Muscle layer of duodenum (tissue), 2 donors: Measurements from ENCODE around the gene LENG9.
"Not testable (repeated sequence)": the region's sequence is repeated elsewhere in the genome, so short reads cannot be mapped to it uniquely, and the experiment has no call there.

Experiments used
- H3K27ac ChIP-seq: one replicate; pipeline ENCODE4 v1.7.0; 2013; ENCODE audit warnings: mild to moderate bottlenecking, low read length
- H3K27me3 ChIP-seq: one replicate; pipeline ENCODE4 v1.7.0; 2013; ENCODE audit warnings: low read depth, mild to moderate bottlenecking, control low read depth, low read length
- H3K36me3 ChIP-seq, 2 donors: one replicate each; pipeline ENCODE4 v1.7.0; 2013; ENCODE audit warnings: low read length in 2 of 2, control low read depth in 1 of 2, mild to moderate bottlenecking in 1 of 2; ENCODE audit not compliant: insufficient read depth in 2 of 2, control insufficient read depth in 1 of 2
- H3K4me1 ChIP-seq, 2 donors: one replicate each; pipeline ENCODE4 v1.7.0; 2013; ENCODE audit warnings: low read length in 2 of 2, mild to moderate bottlenecking in 2 of 2, control low read depth in 1 of 2, moderate library complexity in 1 of 2; ENCODE audit not compliant: insufficient read depth in 2 of 2, control insufficient read depth in 1 of 2
- H3K4me3 ChIP-seq, 2 donors: one replicate each; pipeline ENCODE4 v1.7.0; 2013; ENCODE audit warnings: low read length in 2 of 2, low read depth in 1 of 2, mild to moderate bottlenecking in 1 of 2
- H3K9me3 ChIP-seq, 2 donors: one replicate each; pipeline ENCODE4 v1.7.0; 2013; ENCODE audit warnings: low read length in 2 of 2, control low read depth in 1 of 2, mild to moderate bottlenecking in 1 of 2; ENCODE audit not compliant: control insufficient read depth in 1 of 2
- donor health status: healthy.

Gene LENG9

DNA sequence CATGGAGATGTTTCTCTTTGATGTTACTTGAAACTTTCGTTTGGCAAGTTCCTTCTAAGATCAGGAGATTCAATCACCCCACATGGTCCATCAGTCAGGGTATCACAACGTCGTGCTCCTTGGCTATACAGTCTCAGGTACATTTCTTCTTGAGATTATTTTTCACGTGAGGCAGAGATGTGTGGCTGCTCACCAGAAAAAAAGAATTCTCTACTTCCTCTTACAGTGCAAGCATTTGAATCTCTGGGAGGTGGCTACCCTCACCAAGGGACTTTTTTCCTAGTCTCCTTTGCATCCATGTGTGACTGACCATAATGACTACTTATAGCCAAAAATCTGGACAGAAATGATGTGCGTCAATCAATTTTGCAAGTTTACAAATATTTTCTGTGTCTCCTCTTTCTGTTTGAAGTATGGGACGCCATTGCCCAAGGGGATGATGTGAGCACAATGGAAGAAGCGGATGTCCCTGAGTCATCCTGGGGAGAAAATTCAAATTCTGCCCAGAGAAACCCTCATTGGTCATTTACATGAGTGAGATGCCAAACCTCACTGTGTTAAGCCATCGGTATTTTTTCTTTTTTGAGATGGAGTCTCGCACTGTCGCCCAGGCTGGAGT lies 30.5 kb upstream of the LENG9 start:
- Histone ChIP-seq H3K27ac (no peak overlapping the region), H3K4me1 (no peaks in the 10 kb centered on the region), H3K4me3 (no peak overlapping the region), H3K36me3 (no peaks in the 10 kb centered on the region), H3K9me3 (no peaks in the 10 kb centered on the region), H3K27me3 (peaks cover 4% of the 10 kb centered on the region)

DNA sequence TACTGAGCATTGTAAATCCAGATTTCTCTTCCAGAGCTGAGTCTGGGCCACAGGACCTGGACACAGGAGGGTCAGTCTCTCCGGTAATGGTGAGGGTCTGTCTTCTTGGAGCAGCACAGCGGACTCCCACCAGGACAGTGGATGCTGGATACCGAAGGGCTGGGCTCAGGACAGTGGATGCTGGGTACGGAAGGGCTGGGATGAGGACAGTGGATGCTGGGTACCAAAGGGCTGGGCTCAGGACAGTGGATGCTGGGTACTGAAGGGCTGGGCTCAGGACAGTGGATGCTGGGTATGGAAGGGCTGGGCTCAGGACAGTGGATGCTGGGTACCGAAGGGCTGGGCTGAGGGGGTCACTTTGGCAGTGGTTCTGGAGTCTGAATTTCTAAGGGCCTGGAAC lies 29.5 kb upstream of the LENG9 start:
- not testable (repeated sequence) for H3K27me3 ChIP-seq, H3K9me3 ChIP-seq, H3K4me3 ChIP-seq, H3K27ac ChIP-seq, H3K36me3 ChIP-seq, H3K4me1 ChIP-seq

DNA sequence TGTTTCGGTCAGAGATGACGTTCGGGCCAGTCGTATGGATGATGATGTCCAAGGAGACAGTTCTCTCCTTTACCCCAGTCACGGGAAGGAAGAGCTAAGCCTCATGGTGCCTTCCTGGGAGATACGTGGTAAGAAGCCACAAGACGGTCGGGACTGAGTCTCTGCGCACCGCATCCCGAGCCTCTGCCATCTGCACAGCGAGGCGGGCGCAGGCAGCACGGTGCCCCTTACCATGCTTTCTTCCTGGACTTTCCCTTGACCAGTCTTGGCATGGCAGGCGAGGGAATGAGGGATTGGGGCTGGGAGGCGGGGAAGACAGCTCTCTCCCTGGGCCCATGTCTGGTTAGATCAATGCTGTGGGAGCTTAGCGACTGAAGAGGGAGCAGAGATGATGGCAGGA lies 29.0 kb upstream of the LENG9 start:
- Histone ChIP-seq H3K4me3 (no peak overlapping the region), H3K4me1 (no peaks in the 10 kb centered on the region), H3K9me3 (no peaks in the 10 kb centered on the region), H3K27ac (no peak overlapping the region), H3K36me3 (no peaks in the 10 kb centered on the region), H3K27me3 (peaks cover 4% of the 10 kb centered on the region)

DNA sequence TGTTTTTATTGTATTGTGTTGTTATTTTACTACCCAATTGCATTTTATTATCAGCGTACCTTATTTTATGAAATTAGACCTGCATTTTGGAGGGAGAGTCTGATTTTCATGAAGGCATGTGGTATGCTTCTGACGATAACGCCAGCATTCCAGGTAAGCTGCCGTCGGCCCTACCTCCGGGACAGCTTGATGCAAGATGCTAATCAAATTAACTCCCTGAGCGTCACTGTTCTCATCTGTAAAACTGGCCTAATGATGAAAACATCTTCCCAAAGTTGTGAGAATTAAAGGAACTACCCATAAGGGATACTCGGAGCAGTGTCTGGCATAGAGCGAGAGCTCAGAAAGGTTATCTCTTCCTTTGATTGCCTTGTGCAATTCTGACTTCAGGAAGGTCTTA lies 26.2 kb upstream of the LENG9 start:
- H3K27ac ChIP-seq, result no peak overlapping the region
- no peak overlapping the region for H3K4me3 ChIP-seq
- H3K36me3 ChIP-seq, result no peaks in the 10 kb centered on the region
- no peaks in the 10 kb centered on the region for H3K4me1 ChIP-seq
- H3K9me3 ChIP-seq, result no peaks in the 10 kb centered on the region
- no peaks in the 10 kb centered on the region for H3K27me3 ChIP-seq

DNA sequence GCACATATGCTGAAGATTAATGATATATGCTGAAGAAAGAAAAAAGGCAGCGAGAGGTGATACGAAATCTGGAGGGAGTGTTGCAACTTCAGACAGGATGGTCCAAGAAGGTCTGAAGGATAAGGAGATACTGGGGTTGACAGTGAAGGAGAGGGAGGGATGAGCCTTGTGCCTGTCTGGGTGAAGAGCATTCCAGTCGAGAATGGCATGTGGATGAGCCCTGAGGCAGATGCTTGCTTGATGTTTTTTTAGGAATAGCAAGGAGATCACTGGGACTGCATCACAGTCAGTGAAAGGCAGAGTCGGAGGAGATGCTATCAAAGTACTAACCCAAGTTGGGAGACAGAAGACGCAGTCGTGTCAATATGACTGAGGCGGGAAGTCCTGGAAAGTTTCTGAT lies 25.8 kb upstream of the LENG9 start:
- Histone ChIP-seq H3K4me1 (no peaks in the 10 kb centered on the region), H3K36me3 (no peaks in the 10 kb centered on the region), H3K9me3 (no peaks in the 10 kb centered on the region), H3K27ac (no peak overlapping the region), H3K27me3 (peaks cover under 1% of the 10 kb centered on the region), H3K4me3 (no peak overlapping the region)

DNA sequence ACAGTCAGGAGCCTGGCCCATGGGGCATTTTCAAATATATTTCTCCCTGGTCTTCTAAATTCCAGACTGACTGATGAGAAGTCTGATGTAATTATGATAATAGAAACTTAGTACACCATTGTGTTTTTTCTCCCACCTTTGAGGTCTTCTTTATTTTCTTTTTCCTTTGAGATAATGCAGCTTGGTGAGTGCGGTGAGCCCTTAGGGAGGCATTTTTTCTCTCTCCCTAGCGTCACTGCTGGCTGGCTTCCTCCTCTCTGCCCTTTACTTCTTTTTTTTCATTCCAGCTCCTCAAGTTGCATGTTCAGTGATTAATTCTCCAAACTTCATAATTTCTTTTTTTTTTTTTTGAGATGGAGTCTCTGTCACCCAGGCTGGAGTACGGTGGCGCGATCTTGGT lies 22.3 kb upstream of the LENG9 start:
- Histone ChIP-seq H3K4me1 (no peaks in the 10 kb centered on the region), H3K27me3 (peaks cover 3% of the 10 kb centered on the region), H3K27ac (no peak overlapping the region), H3K36me3 (no peaks in the 10 kb centered on the region), H3K4me3 (no peak overlapping the region), H3K9me3 (no peaks in the 10 kb centered on the region)

DNA sequence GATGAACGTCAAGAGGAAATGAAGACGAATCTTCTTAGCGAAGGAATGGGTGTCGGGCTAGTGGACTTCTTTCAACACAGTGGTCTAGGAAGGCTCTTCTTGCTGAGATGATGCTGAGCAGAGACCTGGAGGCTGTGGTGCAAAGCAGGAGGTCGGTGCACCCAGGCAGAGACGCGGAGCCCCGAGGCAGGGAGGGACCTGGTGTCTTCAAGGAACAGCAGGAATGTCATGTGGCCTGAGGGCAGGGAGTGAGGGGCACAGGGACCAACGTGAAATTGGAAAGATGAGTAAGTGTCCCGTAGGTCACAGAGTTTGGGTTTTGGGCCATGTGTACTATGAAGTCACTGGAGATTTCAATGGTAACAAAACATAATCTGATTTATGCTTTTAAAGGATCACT lies 20.9 kb upstream of the LENG9 start:
- H3K27me3 ChIP-seq, result peaks cover 3% of the 10 kb centered on the region
- H3K27ac ChIP-seq, result no peak overlapping the region
- no peaks in the 10 kb centered on the region for H3K36me3 ChIP-seq
- no peaks in the 10 kb centered on the region for H3K9me3 ChIP-seq
- H3K4me3 ChIP-seq, result no peak overlapping the region
- H3K4me1 ChIP-seq, result no peaks in the 10 kb centered on the region

DNA sequence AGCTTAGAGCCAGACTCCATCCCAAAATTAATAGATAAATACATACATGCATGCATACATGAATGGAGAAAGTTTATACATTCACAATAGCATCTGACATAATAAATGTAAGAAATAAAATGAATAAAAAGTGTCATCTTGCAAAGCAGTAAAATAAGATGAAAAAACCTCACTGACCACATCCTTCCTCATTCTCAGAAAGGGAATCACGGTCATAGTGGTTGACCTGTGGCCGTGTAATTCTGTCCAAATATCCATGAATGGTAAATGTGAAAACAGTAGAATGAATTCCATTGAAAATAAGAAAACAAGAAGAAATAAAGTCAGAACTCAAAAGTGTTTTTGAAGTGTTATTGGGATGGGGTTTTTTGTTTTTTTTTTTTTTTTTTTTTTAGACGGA lies 19.3 kb upstream of the LENG9 start:
- H3K27ac ChIP-seq, result no peak overlapping the region
- H3K4me1 ChIP-seq, result no peaks in the 10 kb centered on the region
- H3K27me3 ChIP-seq, result peaks cover 3% of the 10 kb centered on the region
- no peaks in the 10 kb centered on the region for H3K36me3 ChIP-seq
- H3K9me3 ChIP-seq, result no peaks in the 10 kb centered on the region
- H3K4me3 ChIP-seq, result no peak overlapping the region

DNA sequence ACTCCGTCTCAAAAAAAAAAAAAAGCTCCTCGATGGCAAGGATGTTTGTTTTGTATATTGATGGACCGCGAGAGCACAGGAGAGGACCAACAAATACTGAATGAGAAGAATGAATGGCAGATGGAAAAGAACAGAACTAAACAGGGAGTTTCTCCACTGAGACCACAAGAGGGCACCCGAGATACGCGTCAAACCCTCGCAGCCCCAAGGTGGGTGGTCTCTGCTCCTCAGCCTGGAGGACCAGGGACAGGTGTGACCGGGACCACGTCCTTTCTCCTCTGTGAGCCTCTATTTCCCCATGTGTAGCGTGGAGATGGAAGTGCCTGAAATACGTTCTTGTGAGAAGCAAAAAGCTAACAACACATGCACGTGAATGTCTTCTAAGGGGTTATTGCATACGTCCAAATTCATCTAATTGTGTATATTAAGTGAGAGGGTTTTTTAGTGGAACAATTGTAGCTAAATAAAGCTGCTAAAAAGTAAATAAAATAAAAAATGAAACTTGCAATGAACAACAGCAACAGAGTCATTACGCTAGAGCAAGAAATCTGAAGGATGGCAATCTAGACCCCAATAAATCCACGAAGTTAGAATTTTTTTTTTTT lies 17.9 kb upstream of the LENG9 start:
- no peak overlapping the region for H3K27ac ChIP-seq
- no peak overlapping the region for H3K4me3 ChIP-seq
- H3K36me3 ChIP-seq, result no peaks in the 10 kb centered on the region
- H3K27me3 ChIP-seq, result peaks cover 3% of the 10 kb centered on the region
- H3K4me1 ChIP-seq, result no peaks in the 10 kb centered on the region
- no peaks in the 10 kb centered on the region for H3K9me3 ChIP-seq

DNA sequence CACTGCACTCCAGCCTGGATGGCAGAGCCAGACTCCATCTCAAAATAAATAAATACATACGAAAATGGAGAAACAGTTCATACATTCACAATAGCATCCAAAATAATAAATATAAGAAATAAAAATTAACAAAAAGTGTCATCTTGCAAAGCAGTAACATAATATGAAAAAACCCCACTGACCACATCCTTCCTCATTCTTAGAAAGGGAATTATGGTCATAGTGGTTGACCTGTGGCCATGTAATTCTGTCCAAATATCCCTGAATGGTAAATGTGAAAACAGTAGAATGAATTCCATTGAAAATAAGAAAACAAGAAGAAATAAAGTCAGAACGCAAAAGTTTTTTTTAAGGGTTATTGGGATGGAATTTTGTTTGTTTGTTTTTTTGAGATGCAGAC lies 16.5 kb upstream of the LENG9 start:
- Histone ChIP-seq H3K27me3 (peaks cover 3% of the 10 kb centered on the region), H3K4me3 (no peak overlapping the region), H3K36me3 (no peaks in the 10 kb centered on the region), H3K9me3 (no peaks in the 10 kb centered on the region), H3K27ac (no peak overlapping the region), H3K4me1 (no peaks in the 10 kb centered on the region)

DNA sequence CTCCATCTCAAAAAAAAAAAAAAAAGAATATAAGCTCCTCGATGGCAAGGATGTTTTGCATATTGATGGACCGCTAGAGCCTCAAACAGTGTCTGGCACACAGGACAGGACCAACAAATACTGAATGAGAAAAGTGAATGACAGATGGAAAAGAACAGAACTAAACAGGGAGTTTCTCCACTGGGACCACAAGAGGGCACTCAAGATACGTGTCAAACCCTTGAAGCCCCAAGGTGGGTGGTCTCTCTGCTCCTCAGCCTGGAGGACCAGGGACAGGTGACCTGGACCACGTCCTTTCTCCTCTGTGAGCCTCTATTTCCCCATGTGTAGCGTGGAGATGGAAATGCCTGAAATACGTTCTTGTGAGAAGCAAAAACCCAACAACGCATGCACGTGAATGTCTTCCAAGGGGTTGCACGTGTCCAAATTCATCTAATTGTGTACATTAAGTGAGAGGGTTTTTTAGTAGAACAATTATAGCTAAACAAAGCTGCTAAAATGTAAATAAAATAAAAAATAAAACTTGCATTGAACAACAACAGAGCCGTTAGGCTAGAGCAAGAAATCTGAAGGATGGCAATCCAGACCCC lies 15.2 kb upstream of the LENG9 start:
- Histone ChIP-seq H3K36me3 (no peaks in the 10 kb centered on the region), H3K4me3 (no peak overlapping the region), H3K27ac (no peak overlapping the region), H3K27me3 (no peaks in the 10 kb centered on the region), H3K9me3 (no peaks in the 10 kb centered on the region), H3K4me1 (no peaks in the 10 kb centered on the region)

DNA sequence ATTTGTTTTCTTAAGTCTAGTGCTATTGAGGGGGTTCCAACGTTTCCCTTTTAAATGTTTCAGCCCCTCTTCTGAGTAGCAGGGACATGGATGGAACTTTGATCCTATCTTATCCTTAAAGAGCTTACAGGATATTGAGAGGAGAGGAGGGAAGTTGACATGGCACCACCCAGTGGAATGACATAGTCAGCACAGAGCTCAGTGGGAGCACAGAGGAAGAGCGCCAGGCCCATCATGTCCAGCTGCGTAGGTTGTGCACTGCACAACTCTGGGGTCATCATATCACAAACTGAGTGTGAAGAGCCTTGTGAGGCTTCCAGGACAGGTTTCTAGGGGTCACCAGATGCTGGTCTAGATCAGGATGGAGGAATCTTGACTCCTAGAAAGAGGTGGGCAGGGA lies 14.1 kb upstream of the LENG9 start:
- no peaks in the 10 kb centered on the region for H3K4me1 ChIP-seq
- no peak overlapping the region for H3K4me3 ChIP-seq
- H3K27me3 ChIP-seq, result no peaks in the 10 kb centered on the region
- H3K36me3 ChIP-seq, result no peaks in the 10 kb centered on the region
- no peaks in the 10 kb centered on the region for H3K9me3 ChIP-seq
- no peak overlapping the region for H3K27ac ChIP-seq
